Measurements from ENCODE around the gene HS1BP3.
A peak's percentile ranks its signal among the peaks of the same experiment; 100 is the strongest.

Gene HS1BP3

DNA sequence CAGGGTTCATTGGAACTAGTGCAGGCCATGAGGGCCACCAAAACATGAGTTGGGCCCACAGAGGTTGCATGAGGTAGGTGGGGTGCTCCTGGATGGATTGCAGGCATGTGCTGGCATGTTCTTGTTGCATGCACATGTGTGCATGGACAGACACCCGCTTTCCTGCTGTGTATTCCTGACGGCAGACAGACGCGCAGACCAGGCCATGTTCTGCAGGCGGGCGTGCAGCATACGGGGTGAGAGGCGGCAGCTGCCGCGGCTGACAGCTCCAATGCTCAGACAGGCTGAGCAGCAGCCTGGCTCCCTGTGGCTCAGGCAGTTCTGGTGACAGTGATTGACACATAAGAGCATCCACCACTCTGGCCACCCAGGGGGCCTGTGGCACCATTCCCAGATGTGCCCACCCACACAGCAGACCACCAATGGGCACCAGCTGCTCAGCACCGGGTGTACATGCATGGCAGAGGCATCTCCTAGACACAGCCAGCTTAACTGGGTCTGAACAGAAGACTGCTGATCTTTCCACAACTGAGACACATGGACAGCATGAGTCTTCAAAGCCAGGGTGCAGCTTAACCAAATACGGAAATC, 21.2 kb downstream of the HS1BP3 start:
- DNase-seq (ENCODE audit: low spot score): no peak

DNA sequence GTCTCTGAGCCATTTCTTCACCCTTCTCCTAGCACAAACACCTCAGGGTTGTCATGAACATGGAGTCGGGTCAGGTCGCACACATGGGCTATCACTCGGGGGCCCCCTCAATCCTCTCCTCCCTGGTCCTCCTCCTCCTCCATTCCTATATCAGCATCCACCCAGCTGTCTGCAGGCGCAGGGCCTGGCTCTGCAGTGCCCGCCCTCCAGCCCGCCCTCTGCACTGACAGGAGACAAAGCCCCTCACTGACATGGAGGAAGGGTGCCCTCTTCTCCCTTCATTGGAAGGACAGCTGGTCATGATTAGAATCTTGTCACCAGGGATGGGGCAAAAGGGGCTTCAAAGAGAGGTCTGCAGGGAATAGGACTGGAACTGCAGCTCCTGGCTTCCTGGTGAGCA, 21.7 kb downstream of the HS1BP3 start:
- DNase-seq (ENCODE audit: low spot score): no peak

DNA sequence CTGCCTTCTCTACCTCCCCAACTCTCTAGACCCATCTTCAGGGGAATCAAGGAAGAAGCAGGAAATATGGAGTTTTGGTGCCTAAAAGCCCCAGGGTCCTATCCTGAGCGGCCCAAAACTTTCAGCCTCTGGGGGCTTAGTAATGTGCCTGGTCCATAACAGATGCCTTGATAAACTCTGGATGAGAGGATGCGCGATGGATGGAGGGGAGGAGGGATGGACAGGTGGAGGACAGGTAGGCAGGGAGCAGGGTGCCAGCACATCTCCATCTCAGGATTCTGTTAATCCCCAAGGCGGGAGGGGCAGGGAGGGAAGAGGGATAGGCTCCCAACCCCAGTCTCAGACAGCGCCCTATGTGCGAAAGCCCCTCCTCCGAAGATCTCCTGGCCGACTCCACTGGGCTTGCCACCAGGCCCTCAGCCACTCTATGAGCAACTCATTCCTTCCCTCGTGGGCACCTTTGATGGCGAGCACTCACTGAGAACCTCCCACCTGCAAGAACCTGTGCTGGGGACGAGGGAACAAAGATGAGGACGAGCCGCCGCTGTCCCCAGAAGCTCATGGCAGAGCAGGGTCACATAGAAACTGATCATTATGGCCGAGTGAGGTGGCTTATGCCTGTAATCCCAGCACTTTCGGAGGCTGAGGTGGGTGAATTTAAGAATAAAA, 23.1 kb downstream of the HS1BP3 start:
- DNase-seq (ENCODE audit: low spot score): no peak

- DNase-seq (ENCODE audit: low spot score): no peak
Observed at GRCh38 chr2:20626698-20627513, 24.0 kb downstream of the HS1BP3 start.

DNA sequence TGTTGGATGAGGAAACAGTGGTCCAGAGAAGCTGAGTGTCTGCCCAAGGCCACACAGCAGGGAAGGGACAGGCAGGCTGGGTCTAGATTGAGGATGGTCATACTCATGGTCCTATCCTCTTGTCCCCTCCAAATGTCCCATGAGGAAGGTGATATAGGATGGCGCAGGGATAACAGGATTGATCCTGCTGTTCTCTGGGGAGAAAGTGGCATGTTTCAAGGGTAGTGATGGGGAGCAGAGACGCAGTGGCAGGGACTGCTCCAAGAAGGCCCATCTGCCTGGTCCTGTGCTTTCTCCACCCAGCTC, 24.6 kb downstream of the HS1BP3 start:
- DNase-seq (ENCODE audit: low spot score): no peak

GRCh38 chr2:20625491-20626391, 25.2 kb downstream of the HS1BP3 start:
- DNase-seq (ENCODE audit: low spot score): no peak

DNA sequence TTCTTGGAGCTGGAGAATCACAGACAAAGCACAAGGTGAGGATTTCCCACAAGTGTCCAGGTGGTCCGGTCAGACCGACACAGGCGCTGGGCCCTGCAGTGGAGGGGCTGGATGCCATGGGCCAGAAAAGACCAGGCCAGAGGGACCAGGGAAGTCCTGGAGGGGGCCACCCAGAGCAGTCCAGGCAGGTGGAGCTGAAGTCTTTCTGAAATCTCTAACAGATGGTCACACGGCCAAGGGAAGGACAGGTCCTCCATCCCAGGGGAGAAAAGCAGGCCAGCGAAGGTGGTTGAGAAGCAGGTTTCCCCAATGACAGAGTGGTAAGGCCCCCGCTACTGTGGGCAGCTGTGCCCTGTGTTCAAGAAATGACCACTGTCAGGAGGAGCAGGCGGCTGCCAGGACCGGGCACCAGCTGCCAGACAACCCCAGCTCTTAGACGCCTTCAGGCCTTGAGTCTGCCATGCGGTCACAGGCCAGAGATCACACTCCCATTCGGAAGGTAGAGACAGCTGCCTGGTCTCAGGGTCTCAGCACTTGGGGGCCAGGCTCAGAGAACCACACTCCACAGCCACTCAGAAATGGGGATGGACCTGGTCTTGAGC, 25.9 kb downstream of the HS1BP3 start:
- no peak for DNase-seq (ENCODE audit: low spot score)

GRCh38 chr2:20624156-20624883, 26.6 kb downstream of the HS1BP3 start:
- DNase-seq (ENCODE audit: low spot score): no peak

- no peak for DNase-seq (ENCODE audit: low spot score)
Observed at GRCh38 chr2:20623741-20624155, 27.1 kb downstream of the HS1BP3 start.

- DNase-seq (ENCODE audit: low spot score): no peak
Observed at GRCh38 chr2:20623241-20623640, 27.7 kb downstream of the HS1BP3 start.

GRCh38 chr2:20622731-20623130, 28.2 kb downstream of the HS1BP3 start:
- DNase-seq (ENCODE audit: low spot score): no peak

DNA sequence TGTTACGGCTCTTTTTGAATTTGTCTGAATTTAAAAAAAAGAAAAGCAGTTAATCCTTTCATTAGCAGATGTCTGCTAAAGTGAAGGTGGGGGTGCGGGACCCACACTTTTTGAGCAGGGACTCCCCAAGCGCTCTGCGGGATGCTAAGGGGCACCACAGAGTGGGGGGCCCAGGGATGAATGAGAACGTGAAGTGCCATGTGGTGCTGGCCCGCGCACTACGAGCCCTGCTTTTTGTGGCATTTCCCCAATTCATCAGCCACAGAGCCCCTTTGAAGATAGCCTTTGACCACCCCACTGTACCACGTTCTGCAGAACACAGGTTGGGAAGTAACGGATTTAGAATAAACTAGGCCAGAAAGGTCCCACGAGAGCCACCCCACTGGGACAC, 28.6 kb downstream of the HS1BP3 start:
- DNase-seq (ENCODE audit: low spot score): no peak

DNA sequence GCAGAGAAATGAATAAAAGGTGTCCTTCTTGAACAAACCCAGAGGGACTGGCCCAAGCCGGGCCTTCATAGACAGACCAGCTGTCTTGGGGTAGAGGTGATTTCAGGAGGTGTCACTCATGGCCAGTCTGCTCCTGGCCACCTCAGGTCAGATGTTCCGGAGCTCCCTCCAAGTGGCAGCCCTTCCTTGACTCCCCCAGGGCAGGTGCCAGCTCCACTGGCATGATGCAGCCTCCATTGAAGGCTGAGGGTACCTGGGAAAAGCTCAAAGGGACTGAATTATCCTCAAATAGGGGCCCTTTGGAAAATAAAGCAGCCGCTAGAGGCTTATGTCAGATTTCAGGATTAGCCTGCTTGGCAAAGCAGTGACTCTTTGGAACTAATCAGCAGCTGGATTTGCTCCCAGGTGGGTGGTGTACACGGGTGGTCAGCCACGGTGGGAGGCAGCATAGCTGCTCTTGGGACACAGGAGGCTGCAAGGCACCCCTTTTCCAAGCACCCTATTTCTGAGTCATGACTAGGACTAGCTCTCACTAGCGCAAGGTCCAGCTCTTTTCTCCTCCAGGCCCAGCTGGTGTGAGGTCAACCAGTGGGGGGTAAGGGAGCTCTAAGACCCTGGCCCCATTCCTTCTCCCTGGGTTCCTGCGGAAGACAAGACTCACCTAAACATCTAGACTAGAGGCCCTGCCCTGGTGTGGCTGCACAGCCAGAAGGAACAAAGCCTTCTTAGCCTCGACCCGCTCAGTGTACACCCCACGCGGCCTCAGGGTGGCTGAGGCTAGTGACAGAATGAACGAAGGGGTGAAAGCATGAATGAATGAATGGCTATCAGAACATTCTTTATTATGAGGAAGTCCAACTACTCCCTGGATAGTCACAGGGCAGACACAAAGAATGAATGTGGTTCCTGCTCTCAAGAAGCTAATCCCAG, 29.3 kb downstream of the HS1BP3 start:
- DNase-seq (ENCODE audit: low spot score): no peak

DNA sequence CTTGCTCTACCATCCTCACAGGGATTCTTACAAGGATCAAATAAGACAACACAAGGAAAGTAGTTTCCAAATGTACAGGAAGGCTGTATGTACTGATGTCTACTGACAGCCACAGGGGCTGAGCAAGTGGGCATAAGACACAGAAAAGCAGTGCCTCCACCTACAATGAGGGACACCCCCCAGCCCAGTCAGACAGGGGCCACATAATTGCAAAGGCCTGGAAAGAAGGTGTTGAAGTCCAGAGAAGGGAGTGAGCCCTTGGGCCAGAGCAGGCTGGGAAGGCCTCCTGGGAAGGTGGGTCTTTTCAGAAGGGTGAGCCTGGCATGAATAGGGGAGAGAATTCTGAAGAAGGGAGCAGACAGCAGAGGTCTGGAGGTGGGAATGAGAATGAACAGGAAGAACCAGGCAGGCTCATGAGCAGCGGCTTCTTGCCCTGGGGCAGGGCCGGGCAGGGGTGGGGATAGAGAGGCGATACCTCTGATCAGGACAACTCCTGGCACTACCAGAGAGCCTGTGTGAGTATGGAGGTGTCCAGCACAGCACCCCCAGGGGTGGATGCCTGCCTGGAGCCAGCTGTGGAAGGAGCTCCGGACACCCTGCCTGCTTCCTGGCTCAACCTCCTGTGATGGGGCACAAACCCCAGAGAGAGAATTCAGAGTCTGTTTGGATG, 30.1 kb downstream of the HS1BP3 start:
- no peak for DNase-seq (ENCODE audit: low spot score)

DNA sequence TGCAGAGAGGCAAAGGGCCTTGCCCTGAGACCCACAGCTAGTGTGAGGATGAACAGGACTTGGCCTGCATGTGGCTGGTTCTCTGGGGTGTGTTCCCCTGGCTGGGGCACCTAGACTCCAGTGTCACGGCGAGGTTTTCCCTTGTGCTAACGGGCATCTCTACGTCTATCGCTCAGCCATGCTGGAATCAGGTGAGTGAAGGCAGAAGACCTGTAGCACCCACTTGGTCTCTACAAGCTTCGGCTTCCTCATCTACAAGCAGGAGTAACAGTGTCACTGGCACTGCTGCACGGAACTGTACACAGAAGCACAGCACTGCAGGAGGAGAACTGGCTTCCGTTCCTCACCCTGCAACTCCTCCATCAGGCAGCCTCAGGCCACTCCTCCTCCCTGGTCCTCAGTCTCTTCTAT, 30.6 kb downstream of the HS1BP3 start:
- DNase-seq (ENCODE audit: low spot score): no peak

DNA sequence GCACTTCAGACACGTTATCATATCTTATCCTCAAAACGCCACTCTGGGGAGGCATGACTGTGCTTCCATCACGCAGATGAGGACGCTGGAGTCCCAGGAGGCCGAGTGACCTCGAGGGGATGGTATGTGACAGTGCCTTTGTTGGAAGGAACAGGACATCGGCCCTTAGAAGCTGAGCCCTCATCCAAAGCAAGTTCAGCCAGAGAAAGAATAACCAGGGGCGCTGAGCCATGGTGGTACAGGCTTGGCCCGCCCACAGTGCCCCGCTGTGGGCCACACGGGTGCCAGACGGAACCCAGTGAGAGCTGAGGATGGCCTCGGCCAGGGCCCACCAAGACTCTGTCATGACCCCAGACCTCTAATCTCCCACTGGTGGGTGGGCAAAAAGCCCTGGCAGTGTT, 31.3 kb downstream of the HS1BP3 start:
- DNase-seq (ENCODE audit: low spot score): no peak

DNA sequence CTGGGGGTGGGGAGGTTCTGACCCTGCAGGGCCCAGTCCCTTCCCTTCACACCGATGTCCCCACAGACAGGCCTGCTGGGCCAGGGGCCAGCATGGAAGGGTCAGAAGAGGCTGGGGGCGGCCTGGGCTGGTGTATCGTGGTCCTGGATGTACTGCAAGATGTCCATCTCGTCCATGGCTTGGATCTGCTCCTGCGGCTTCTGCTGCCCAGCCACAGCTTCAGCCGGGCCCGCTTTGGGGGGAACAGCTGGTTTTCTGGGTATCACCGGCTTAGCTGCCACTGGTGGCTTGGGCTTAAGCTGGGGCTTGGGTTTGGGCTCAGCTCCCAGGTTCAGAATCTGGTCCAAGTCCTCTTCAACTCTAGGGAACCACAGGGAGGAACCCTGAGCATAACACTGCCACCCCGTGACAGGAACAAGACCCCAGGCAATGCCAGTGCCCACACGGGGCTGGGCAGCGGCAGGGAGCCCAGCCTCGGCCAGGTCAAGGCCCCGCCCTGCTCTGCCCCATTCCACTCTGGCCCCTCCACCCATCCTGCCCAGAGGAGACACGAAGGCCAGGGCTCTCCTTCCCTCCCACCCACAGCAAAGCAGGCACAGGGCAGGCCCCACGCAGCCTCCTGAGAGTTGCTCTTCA, 31.9 kb downstream of the HS1BP3 start:
- DNase-seq (ENCODE audit: low spot score): no peak

DNA sequence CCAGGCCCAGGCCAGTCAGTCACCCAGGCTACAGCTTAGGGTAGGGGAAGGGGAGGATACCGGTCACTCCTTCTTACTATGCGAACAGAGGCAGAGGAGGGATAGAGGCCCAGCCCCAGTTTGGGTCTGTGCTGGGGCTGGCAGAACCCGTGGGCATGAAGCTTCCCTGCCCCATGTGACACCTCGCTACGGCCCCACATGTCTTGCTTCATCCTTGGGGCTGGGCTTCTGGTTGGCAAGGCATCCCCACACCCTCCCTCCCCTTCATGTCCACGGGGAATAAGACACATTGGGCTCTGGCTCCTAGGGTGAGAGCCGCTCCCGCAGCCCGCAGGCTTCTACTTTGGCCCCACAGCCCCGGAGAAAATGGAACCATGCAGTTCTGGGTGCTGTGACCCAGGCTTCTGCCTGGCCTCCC, 32.4 kb downstream of the HS1BP3 start:
- no peak for DNase-seq (ENCODE audit: low spot score)

- DNase-seq (ENCODE audit: low spot score): peak; percentile 13
Observed at GRCh38 chr2:20617892-20618467, 32.9 kb downstream of the HS1BP3 start.

Data from NAMALWA (cell line).